HG02870 (cell line): ENCODE measurements around the gene APOBR.
"Not testable (repeated sequence)": the region's sequence is repeated elsewhere in the genome, so short reads cannot be mapped to it uniquely, and the experiment has no call there.

ENCODE experiments used
- ATAC-seq: cut with Tn5 transposase; IDR thresholded peaks from one replicate; pipeline ENCODE4 v1.9.1; 2021; ENCODE audit warnings: mild to moderate bottlenecking, moderate library complexity; ENCODE audit not compliant: unreplicated experiment

APOBR gene

DNA sequence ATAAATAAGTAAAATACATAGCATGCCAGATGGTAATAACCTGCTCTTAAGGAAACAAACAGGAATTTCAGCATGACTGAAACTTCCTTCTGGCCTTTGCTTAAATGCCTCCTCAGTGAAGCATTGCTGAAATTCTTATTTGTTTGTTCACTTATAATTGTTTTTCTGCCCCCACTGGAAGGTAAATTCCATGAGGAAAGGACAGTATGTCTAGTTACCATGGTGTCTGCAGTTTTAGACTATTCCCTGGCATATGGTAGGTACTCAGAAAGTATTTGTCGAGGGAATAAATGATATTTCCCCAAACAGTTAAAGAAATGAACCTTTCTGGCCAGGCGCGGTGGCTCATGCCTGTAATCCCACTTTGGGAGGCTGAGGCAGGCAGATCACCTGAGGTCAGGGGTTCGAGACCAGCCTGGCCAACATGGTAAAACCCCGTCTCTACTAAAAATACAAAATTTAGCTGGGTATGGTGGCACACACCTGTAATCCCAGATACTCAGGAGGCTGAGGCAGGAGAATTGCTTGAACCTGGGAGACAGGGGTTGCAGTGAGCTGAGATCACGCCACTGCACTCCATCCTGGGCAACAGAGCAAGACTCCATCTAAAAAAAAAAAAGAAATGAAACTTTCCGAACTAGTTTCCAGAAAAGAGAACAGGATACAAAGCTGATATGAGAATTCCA lies 32.8 kb downstream of the APOBR start:
- not testable (repeated sequence) for ATAC-seq

DNA sequence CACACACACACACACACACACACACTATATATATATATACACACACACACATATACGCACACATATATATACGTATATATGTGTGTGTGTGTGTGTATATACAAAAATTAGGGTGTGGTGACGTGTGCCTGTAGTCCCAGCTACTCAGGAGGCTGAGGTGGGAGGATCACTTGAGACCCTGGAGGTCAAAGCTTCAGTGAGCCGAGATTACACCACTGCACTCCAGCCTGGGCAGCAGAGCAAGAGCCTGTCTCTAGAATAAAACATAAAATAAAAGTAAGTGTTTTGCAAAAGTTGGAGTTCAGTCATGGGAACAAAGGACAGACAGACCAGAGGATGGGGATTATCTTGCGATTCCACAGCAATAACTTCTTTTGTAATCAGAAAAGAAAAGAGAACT lies 33.5 kb downstream of the APOBR start:
- ATAC-seq = no peak

DNA sequence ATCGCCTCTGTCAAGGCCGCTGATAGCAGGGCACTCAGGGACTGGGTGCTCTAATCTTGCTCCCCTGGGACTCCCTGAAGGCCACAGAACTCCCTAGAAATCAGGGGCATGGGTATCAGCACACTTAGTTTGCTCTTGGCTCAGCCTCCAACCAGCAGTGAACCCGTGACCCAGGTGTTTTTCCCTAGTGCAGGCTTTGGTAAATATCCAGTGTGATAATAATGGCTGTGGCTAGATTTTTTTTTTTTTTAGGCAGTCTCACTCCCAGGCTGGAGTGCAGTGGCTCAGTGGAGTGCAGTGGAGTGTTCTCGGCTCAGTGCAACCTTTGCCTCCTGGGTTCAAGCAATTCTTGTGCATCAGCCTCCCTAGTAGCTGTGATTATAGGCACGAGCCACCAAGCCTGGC lies 34.0 kb downstream of the APOBR start:
- no peak for ATAC-seq

DNA sequence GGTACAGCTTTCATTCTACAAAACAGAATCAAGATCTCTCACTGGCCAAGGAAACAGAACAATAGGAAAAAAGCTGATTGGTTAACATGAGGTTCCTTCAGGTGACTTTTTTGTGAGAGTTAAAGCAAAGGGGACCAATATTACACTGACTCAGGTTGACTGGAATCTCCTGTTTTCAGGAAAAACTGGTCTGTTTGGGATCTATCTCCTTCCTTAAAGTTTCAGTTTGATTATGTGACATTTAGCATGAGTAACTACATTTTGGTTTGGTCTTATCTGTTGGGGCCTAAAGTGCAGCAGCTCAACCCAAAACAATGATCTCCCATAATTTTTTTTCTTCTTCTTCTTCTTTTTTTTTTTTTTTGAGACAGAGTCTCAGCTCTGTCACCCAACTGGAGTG lies 34.7 kb downstream of the APOBR start:
- no peak for ATAC-seq

DNA sequence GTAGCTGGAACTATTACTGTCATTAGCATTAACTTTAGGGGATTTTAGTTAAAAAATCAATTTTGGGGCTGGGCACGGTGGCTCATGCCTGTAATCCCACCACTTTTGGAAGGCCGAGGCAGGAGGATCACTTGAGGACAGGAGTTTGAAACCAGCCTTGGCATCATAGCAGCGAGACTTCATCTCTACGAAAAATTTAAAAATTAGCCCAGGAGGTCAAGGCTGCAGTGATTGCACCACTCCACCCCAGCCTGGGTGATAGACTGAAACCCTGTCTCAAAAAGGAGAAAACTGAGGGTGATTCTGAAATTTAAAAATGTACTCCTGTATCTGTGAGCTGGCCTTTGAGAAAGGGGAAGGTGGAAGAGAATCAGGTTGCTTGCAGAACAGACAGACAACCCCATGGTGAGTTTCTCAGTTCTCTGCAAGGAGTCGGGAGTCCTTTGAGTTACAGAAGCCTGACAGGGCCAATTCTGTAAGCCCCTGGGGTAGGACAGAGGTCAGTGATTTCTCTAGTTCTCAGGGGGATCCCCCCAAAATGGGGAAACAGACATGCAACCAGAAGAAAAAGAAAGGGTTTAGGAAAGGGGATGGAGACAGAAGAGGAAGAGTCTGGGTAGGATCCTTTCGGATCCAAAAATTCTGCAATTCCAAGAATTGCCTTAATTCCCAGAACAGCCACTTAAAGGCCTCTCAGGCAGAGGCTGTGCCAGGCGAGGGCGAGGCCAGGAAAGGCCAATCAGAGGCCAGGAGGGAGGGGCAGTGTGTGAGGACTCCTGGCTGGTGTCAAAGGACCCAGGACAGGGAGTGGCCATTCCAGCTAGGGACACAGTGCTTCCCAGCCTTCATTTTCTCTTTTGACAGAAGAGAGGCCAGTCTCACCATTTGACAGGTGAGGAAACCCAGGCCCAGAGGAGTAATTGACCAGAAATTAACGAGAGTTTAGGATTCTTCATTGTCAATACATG lies 37.6 kb downstream of the APOBR start:
- no peak for ATAC-seq

DNA sequence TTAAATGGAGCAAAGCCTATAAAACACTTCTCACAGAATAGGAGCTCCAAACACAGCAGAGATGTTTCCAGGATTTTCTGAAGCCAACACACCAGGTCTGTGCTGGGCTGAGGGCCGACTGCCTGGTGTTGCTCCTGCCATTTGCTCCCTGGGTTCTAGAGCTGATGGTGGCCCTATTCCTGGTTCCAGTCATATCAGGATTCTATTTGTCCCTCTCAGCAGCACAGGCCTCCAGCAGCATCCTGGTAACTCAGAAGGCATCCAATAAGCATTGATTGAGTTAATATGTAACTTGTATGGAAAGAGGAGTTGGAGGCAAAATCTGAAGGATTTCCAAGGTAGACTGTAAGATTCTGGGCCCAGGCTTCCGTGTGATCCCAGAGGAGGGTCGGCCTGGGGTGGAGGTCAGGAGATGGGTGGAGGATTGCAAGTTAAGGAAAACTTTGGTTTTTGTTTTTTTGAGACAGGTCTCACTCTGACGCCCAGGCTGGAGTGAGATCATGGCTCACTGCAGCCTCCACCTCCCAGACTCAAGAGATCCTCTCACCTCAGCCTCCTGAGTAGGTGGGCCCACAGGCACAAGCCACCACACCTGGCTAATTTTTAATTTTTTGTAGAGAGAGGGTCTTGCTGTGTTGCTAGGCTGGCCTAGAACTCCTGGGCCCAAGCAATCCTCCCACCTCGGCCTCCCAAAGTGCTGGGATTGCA lies 38.7 kb downstream of the APOBR start:
- no peak for ATAC-seq

DNA sequence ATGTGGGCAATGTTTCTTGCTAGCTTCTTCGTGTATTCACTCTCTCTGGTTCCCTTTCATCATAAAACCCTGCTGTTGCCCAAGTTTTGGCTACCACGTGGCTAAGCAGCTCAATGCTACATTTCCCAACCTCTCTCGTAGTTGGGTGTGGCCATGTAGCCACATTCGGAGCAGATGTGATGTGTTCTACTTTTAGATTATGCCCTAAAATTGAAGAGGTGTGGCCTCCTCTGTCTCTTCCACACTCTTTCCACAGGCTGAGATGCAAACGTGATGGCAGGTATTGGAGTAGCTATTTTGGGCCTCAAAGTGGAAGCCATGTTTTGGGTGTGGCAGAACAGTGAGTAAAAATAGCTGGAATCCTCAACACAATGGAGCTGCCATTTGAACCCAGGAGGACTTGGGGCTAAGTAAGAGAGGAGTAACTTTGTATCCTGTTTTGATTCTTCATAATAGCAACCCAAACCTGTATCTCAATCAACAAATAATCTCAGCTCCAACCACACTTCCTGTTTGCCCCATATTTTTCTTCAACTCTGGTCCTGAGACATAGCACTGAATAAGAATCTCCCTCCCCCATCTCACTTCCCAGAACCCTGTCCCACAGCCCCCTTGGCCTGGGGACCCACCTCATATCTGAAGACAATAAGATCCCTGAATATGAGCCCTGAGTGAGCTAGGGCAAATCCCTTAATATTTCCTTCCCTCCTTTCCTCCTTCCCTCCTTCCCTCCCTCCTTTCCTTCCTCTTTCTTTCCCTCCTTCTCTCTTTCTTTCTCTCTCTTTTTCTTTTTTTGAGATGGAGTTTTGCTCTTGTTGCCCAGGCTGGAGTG lies 40.3 kb downstream of the APOBR start:
- ATAC-seq = no peak

DNA sequence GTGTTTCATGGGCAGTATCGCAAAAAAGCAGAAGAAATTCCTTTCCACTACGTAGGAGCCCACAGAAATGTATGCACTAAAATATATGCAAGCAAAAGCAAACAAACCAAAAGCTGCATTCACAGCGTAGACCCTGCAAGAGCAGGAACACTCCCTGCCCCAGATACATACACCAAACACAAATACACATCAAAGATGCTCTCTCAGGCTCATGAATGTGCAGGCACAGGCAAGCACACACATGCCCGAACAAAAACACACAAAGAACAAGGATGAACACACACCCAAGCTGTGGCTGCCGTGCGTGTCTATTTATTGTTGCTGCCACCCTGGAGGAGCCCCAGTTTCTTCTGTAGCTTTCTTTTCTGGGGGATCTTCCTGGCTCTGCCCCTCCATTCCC lies 42.6 kb downstream of the APOBR start:
- no peak for ATAC-seq

DNA sequence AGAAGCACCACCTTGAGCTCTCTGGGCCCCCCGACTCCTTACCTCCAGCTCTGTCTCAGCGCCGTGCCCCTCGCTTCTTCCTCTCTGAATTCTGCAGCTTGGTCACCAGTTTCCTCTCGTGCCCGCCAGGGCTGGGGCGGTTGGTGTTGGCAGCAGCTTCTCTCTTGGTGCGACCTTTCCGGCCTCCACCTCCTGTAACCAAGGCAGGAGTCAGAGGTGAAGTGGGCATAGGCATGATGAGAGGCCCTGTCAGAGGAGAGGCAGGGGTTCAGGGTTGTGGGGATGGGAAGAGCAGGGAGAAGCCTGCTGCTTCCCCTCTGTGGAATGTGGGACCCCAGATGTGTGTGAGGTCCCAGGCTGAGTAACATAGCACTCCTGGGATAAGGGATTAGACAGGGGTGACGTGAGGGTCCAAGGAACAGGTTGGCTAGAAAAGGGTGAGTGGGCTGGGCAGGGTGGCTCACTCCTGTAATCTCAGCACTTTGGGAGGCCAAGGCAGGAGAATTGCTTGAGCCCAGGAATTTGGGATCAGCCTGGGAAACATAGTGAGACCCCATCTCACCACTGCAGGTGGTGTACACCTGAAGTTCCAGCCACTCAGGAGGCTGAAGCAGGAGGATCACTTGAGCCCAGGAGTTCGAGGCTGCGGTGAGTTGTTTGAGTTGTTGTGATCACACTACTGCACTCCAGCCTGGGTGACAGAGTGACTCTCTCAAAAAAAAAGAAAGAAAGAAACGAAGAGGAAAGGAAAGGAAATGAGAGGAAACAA lies 43.7 kb downstream of the APOBR start:
- ATAC-seq = no peak

DNA sequence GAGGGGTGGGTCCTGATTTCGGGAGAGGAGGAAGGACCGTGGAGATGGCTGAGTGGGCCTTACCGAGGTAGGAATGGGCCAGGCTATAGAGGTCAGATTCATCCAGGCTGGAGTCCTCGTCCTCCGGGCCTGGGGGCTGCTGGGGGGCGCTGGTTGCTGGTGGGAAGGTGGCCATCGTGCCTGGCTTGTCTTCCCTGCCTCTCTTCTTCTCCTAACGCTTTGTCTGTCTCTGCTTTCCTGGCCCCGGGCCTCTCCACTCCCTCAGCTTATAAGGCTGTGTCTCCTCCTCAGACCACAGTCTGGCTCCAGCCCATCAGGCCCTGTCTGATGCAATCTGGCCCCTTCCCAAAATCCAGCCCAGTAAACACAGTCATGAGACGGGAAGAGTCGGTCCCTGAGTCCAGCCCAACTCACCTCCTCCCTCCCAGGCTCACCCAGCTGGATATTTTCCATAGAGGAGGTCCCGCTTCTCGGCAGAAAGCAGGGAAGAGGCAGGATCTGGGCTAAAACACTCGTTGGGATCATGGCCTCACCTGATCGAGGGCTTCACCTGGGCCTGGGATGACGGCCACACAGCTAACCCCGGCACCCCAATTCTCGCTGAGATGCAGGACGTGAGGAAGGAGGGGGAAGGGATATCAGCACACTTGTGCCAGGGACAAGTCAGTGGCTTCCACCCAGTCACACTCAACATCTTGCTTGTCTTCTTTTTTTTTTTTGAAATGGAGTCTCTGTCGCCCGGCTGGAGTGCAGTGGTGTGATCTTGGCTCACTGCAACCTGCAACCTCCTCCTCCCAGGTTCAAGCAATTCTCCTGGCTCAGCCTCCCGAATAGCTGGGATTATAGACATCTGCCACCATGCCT lies 44.5 kb downstream of the APOBR start, which contains the start of gene NUPR1:
Gene NUPR1, minus strand, starts transcription at position 242 of the 864 bp plus-strand sequence. Its CDS starts 67 bp downstream, at position 175.
- no peak for ATAC-seq

DNA sequence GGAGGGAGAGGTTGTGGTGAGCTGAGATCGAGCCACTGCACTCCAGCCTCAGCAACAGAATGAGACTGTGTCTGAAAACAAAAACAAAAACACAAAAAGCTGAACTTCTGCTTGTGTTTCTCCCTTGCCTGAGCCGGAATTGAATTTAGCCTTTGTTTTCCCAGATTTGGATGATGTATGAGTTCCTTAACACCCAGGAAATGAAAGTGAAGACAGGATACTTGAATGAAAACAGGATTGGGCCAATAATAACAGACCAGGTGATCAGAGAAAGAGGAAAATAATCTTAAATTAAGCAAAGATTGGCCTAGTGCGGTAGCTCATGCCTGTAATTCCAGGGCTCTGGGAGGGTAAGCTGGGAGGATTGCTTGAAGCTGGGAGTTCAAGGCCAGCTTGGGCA lies 45.9 kb downstream of the APOBR start:
- ATAC-seq = no peak

DNA sequence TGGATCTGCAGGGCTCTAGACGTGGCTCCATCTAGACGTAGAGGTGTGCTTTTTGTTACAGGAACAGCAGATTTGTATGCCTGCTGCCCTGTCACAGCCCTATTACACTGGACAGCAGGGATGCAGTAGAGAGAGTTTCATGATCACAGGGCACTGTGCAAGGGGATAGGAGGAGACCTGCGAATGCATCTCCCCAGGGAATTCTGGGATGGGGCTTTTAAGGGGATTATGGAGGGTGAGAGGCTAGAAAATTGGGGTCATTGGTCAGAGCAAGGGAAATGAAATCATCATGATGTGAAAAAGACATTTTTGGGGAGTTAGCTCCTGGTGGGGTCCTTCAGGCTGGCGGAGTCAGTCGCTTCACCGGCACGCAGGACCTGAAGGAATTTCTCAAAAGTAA lies 48.2 kb downstream of the APOBR start:
- ATAC-seq = no peak

DNA sequence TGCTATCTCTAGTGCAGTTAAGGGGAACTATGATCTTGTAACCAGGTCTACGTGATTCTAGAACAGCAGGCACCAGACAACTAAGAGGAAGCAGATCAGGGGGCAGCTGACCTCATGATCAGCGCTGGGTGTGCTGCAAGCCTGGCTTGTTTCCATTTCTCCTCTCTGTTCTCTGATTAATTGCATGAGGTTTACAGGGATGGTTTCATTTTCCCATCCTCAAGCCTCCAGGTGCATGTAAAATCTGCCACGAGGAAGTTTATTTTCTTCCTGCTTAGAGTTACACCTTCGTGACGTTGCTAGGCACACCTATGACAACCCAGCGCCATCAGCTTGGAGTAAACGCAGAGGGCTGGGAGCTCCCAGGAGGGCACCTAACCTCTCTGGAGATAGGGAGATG lies 48.6 kb downstream of the APOBR start:
- ATAC-seq = no peak

DNA sequence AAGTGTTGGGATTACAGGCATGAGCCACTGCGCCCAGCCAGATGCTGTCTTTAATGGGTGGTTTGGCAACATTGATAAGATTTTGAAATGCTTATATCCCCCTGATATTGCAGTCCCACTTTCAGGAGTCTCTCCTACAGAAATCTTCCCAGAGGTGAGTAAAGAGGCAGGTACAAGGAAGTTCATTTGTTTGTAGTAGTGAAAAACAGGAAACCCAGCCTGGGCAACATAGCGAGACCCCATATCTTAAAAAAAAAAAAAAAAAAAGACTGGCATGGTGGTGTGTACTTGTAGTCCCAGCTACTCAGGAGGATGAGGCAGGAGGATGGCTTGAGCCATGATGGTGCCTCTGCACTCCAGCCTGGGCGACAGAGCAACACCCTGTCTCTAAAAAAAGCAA lies 50.6 kb downstream of the APOBR start:
- ATAC-seq = no peak

DNA sequence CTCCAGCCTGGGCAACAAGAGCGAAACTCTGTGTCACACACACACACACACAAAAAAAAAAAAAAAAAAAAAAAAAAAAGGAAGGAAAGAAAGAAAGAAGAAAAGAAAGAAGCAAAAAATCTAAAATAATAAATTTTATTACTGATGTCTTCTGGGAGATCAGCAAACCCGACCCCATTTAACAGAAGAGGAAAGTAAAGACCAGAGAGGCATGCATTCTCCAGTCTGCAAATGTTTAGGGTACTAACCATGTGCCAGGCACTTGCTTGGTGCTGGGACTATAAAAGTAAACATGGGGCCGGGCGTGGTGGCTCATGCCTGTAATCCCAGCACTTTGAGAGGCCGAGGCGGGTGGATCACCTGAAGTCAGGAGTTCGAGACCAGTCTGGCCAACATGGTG lies 51.5 kb downstream of the APOBR start:
- not testable (repeated sequence) for ATAC-seq

DNA sequence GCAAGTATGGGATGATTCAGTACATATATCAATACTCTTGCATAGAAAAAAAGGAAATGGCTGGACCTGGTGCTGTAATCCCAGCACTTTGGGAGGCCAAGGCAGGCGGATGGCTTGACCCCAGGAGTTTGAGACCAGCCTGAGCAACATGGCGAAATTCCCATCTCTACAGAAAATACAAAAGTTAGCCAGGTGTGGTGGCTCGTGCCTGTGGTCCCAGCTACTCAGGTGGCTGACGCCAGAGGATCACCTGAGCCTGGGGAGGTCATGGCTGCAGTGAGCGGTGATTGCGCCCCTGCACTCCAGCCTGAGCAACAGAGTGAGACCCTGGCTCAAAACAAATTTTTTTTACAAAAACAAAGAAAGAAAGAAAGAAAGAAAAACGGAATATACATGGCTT lies 52.2 kb downstream of the APOBR start:
- no peak for ATAC-seq

DNA sequence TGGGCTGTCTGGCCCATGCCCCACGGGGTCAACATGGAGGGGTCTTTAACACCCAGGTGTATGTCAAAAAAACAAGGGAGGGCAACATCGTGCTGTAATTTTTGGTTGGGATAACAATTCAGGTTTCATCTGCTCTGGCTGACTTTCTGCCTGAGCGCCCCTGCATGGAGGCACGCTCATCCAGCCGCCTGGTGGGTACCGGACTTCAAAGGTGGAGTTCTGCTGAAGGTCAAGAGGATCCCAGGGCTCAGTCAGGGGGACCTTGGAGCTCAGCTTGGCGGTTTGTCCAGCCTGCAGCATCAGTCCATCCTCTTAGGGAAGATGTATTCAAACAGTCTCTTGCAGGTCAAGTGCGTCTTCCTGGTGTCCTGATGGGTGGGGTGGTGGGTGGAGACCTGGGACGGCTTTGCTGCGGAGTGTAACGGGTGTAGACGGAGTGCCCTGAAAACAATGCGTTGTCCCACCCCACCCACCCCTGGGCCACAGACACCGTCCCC lies 53.9 kb downstream of the APOBR start:
- ATAC-seq = no peak
